Breast epithelium (tissue), 3 donors: ENCODE data around the gene PNPLA1.

Source experiments
- CTCF ChIP-seq, 3 donors: fragments of 450-650 bp; IDR thresholded peaks; one replicate each; pipeline ENCODE4 v1.5.1; 2016 to 2017; ENCODE audit warnings: antibody characterized with exemption in 3 of 3, mild to moderate bottlenecking in 3 of 3, moderate library complexity in 3 of 3
- POLR2A ChIP-seq: fragments of 450-650 bp; IDR thresholded peaks from one replicate; pipeline ENCODE4 v1.6.1; 2016; ENCODE audit warnings: antibody characterized with exemption, mild to moderate bottlenecking, moderate library complexity

- TF ChIP-seq CTCF (IDR thresholded peaks at IDR 0.05) (no peak), POLR2A (no peak)
Measured at GRCh38 chr6:36241728-36242127, 28.1 kb upstream of the PNPLA1 start.
